Thyroid gland (tissue), 4 donors: ENCODE data around the gene RAPGEF4.

Source experiments
- CTCF ChIP-seq, 6 experiments: fragments of 200-600 bp in 3 of 6; fragments of 450-650 bp in 3 of 6; sonication (generic) in 3 of 6; IDR thresholded peaks; one replicate each; pipeline ENCODE4 v1.5.1; 2016 to 2019; ENCODE audit warnings: antibody characterized with exemption in 6 of 6, mild to moderate bottlenecking in 2 of 6, inconsistent platforms in 1 of 6, moderate library complexity in 1 of 6
- POLR2A ChIP-seq, 2 donors: fragments of 450-650 bp; IDR thresholded peaks; one replicate each; pipeline ENCODE4 v1.6.1; 2017; ENCODE audit warnings: antibody characterized with exemption in 2 of 2, mild to moderate bottlenecking in 2 of 2, moderate library complexity in 1 of 2

- TF ChIP-seq CTCF (IDR thresholded peaks at IDR 0.05), result no peak
- TF ChIP-seq POLR2A (IDR thresholded peaks at IDR 0.05), result no peak
Measured at GRCh38 chr2:173048897-173049661, 313.4 kb downstream of the RAPGEF4 start.
